ENCODE results near the gene POMP. TPM values are rescaled to one million over a fixed set of nuclear protein-coding genes. Genes with fewer than 3 reads are reported as not detected.

Gene POMP
- polyA plus RNA-seq, 2 of the 4 experiments (the other 2 are of a cell fraction) = 105 to 111 TPM

- Histone ChIP-seq H3K4me2 (no peak overlapping the region), H3K4me3 (no peak overlapping the region), H3K27ac (no peak overlapping the region), H3K9me3 (no peaks in the 10 kb centered on the region), H3K4me1 (no peaks in the 10 kb centered on the region)
- TF ChIP-seq RFX5 (IDR thresholded peaks at IDR 0.05) (no peak), KDM5A (IDR thresholded peaks at IDR 0.05) (no peak), CTCF (IDR thresholded peaks at IDR 0.05) (no peak), NPAS2 (CRISPR knock-in tag; IDR thresholded peaks at IDR 0.05; ENCODE audit: borderline replicate concordance) (no peak), PHF8 (IDR thresholded peaks at IDR 0.05; ENCODE audit: borderline replicate concordance, low read depth) (no peak), BCL3 (IDR thresholded peaks at IDR 0.05) (no peak), BHLHE40 (IDR thresholded peaks at IDR 0.05; ENCODE audit: low read depth, low read length) (no peak)
- ATAC-seq = no peak
- 57% methylated on average over 3 of the region's 3 CpGs for WGBS (ENCODE audit: missing lambda C conversion rate)
- CTCF ChIA-PET = interaction anchor here (0.6 to 3.0 kb wide), 3 partner anchors 314 to 1214 kb away, joined by 3 to 12 read pairs (median 3); partner anchors contain the start of gene GTF3A
- DNase-seq (ENCODE audit: low read depth in 1 of 2, low spot score in 1 of 2) = no peak
- POLR2A ChIA-PET = no interaction called here
- FAIRE-seq = no peak
These were observed 20.2 kb upstream of the POMP start for GRCh38 chr13:28638756-28639155.

- ChIA-PET CTCF (interaction anchor here (1.1 to 3.0 kb wide), 2 partner anchors 316 to 317 kb away, joined by 4 to 12 read pairs; no protein-coding TSS in a partner anchor), POLR2A (no interaction called here)
- no peak for ATAC-seq
- DNase-seq (ENCODE audit: low read depth in 1 of 2, low spot score in 1 of 2) = no peak
- FAIRE-seq = no peak
- TF ChIP-seq EHMT2 (IDR thresholded peaks at IDR 0.05; ENCODE audit: low read depth) = no peak
- TF ChIP-seq POLR2A (IDR thresholded peaks at IDR 0.05; ENCODE audit: low read length) = no peak
- no peak for TF ChIP-seq HEYL (CRISPR knock-in tag; IDR thresholded peaks at IDR 0.05)
- TF ChIP-seq CTCF (IDR thresholded peaks at IDR 0.05) = no peak
- TF ChIP-seq RNF2 (IDR thresholded peaks at IDR 0.05; ENCODE audit: borderline replicate concordance, low read depth) = no peak
- TF ChIP-seq SMC3 (IDR thresholded peaks at IDR 0.05) = no peak
- TF ChIP-seq POLR2AphosphoS2 (conservative IDR thresholded peaks at IDR 0.05; ENCODE audit: low read length) = no peak
- TF ChIP-seq TP53 (CRISPR knock-in tag; IDR thresholded peaks at IDR 0.05) = no peak
- no peak for TF ChIP-seq MAZ (IDR thresholded peaks at IDR 0.05; ENCODE audit: borderline replicate concordance, low read depth, low read length)
- no peak for TF ChIP-seq EP300 (IDR thresholded peaks at IDR 0.05)
- no peak for TF ChIP-seq RFX5 (IDR thresholded peaks at IDR 0.05)
- no peak for TF ChIP-seq KDM1A (IDR thresholded peaks at IDR 0.05; ENCODE audit: low read depth)
- no peak for TF ChIP-seq USF2 (IDR thresholded peaks at IDR 0.05)
- no peak for TF ChIP-seq CBX2 (IDR thresholded peaks at IDR 0.05; ENCODE audit: borderline replicate concordance, low read depth)
- TF ChIP-seq NPAS2 (CRISPR knock-in tag; IDR thresholded peaks at IDR 0.05; ENCODE audit: borderline replicate concordance) = no peak
- TF ChIP-seq HOXB5 (CRISPR knock-in tag; IDR thresholded peaks at IDR 0.05) = no peak
- no peak for TF ChIP-seq BHLHE40 (IDR thresholded peaks at IDR 0.05; ENCODE audit: low read depth, low read length)
- no peak for TF ChIP-seq ELK1 (IDR thresholded peaks at IDR 0.05; ENCODE audit: low read depth, low read length)
- no peak overlapping the region for H3K27ac ChIP-seq
- H3K4me3 ChIP-seq = no peak overlapping the region
- no peaks in the 10 kb centered on the region for H3K4me1 ChIP-seq
- H3K9me3 ChIP-seq = no peaks in the 10 kb centered on the region
- 62% methylated on average over 11 of the region's 12 CpGs for WGBS (ENCODE audit: missing lambda C conversion rate)
- no peak overlapping the region for H3K4me2 ChIP-seq
These were observed 17.9 kb upstream of the POMP start for GRCh38 chr13:28640861-28641599.

All from A549 (cell line).